Measurements from ENCODE around the gene ZNF385B. TPM values are rescaled to one million over a fixed set of nuclear protein-coding genes. Genes with fewer than 3 reads are reported as not detected.

Gene ZNF385B
- total RNA-seq, 2 donors from 2014 or later = 5.3 to 18.1 TPM

DNA sequence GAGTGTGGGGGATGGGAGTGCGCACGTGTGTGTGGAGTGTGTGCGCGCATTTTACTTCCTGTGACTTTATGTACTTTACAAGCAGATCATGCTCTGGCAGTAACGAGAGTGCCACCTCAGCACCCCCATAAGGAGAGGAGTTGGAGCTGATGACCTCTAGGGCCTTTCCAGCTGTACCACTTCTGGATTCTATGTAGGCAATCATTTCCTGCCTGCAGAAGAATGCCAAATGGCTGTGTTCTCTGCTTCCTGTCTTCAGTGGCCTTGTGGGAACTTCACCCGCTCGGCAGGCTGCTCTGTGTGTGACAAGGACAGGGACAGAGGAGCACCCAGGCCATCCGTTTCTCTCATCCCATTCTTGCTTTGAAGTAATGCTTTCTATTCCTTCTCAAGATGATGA lies 22.8 kb upstream of the ZNF385B start:
- H3K36me3 ChIP-seq (ENCODE audit: control insufficient read depth, insufficient read depth, low read length) = no peaks in the 10 kb centered on the region
- H3K4me3 ChIP-seq (ENCODE audit: low read length) = no peak overlapping the region
- TF ChIP-seq CTCF (conservative IDR thresholded peaks at IDR 0.05) = no peak
- WGBS, 2 experiments (ENCODE audit: insufficient coverage in 1 of 2, insufficient read length in 1 of 2) = 91 to 93% methylated on average over 6 to 8 of the region's 8 CpGs
- no peaks in the 10 kb centered on the region for H3K36me3 Mint-ChIP-seq (ENCODE audit: low read depth)
- DNase-seq = no peak
- H3K27me3 Mint-ChIP-seq (ENCODE audit: insufficient read depth) = peaks cover 6% of the 10 kb centered on the region
- no peak overlapping the region for H3K27ac Mint-ChIP-seq
- H3K9me3 Mint-ChIP-seq = peaks cover 15% of the 10 kb centered on the region
- H3K9me3 ChIP-seq (ENCODE audit: control insufficient read depth, low read length) = peaks cover 19% of the 10 kb centered on the region
- H3K4me3 Mint-ChIP-seq = no peak overlapping the region
- no peak overlapping the region for H3K27ac ChIP-seq (ENCODE audit: low read depth, low read length)
- no peaks in the 10 kb centered on the region for H3K4me1 Mint-ChIP-seq
- no peaks in the 10 kb centered on the region for H3K27me3 ChIP-seq (ENCODE audit: control insufficient read depth, insufficient read depth, low read length, poor library complexity, severe bottlenecking)
- no peak overlapping the region for H3K9ac ChIP-seq (ENCODE audit: extremely low read depth, low read length, poor library complexity, severe bottlenecking)
- H3K4me1 ChIP-seq (ENCODE audit: control insufficient read depth, insufficient read depth, low read length) = no peaks in the 10 kb centered on the region

DNA sequence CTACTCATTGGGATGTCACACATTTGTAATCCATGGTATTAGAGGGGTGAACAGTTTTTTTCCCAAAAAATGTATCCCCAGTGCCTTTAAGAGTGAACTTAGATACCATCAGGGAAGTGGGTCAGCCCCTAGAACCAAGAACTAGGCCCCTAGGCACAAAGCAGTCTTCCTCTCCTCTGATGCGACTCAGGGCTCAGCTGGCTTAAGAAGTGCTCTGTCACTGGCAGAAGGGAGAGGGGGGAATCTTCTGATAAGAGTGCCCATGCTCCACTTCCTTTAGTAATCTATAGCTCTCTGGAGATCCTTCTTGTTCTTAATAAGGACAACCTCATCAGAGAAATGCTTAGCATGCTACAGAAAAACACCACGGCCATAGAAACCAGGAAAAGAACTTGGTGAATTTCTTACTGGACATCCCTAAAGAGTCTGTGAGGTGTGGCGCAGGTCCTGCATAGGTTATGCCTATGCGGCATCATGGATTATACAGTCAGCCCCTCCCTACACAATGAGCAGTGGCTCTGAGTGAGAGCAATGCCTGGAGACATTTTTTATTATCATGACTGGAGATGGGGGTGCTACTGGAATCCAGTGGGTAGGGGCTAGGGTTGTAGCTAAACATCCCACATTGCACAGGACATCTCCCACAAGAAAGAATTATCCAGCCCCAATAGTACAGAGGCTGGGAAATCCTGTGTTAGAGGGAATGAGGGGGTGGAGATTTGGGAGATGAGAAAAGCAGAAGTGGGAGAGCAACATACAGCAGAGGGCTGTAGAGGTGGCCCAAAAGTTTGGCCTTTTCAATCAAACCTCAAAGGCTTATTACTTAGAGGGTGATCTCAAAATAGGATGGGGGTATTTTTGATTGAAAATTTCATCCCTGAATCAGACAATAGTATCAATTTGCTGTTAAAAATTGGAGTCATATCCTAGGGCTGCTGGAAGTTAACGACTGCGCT lies 21.7 kb upstream of the ZNF385B start:
- Histone ChIP-seq H3K9ac (ENCODE audit: extremely low read depth, low read length, poor library complexity, severe bottlenecking) (no peak overlapping the region), H3K27ac (ENCODE audit: low read depth, low read length) (no peak overlapping the region), H3K4me3 (ENCODE audit: low read length) (no peak overlapping the region), H3K27me3 (ENCODE audit: control insufficient read depth, insufficient read depth, low read length, poor library complexity, severe bottlenecking) (no peaks in the 10 kb centered on the region), H3K4me1 (ENCODE audit: control insufficient read depth, insufficient read depth, low read length) (no peaks in the 10 kb centered on the region), H3K9me3 (ENCODE audit: control insufficient read depth, low read length) (peaks cover 8% of the 10 kb centered on the region), H3K36me3 (ENCODE audit: control insufficient read depth, insufficient read depth, low read length) (no peaks in the 10 kb centered on the region)
- Mint-ChIP-seq H3K4me3 (no peak overlapping the region), H3K27me3 (ENCODE audit: insufficient read depth) (peaks cover 6% of the 10 kb centered on the region), H3K27ac (no peak overlapping the region), H3K36me3 (ENCODE audit: low read depth) (no peaks in the 10 kb centered on the region), H3K9me3 (peaks cover 5% of the 10 kb centered on the region), H3K4me1 (no peaks in the 10 kb centered on the region)
- no peak for TF ChIP-seq CTCF (conservative IDR thresholded peaks at IDR 0.05)
- no peak for DNase-seq
- 92 to 97% methylated on average over 5 to 6 of the region's 6 CpGs for WGBS, 2 experiments (ENCODE audit: insufficient coverage in 1 of 2, insufficient read length in 1 of 2)

DNA sequence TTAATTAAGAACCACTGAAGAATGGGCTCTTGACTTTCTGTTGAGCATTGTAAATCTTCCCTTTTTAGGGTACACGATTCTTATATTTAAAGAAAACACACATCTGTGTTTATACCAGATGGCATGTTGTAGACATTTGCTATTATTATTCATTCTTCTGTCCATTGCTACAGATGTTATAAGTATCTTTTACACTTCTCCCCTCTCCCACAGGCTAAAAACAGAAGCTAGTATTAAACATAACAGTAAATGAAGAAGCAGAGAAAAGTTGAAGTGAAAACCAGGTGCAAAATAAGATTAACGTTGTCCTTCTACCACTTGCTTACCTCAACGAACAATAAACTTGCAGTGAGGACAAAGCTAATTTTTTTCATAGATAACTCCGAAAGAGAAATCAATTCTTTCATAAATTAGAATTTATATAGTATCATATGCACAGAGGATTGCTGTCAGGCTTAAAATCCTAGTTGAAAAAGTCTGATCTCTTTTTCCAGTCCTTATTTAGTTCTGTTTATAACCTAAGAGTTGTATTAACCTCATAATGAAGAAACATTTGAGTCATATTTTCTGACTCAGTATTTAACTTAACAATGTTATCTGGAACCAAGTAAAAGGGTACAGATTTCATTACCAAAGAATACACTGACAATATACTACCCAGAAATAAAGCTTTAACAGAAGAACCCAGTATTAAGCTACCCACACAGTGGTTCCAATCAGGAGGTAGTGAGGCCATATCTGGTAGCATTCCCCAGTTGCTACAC lies 16.4 kb upstream of the ZNF385B start:
- Histone ChIP-seq H3K9me3 (ENCODE audit: control insufficient read depth, low read length) (no peaks in the 10 kb centered on the region), H3K36me3 (ENCODE audit: control insufficient read depth, insufficient read depth, low read length) (no peaks in the 10 kb centered on the region), H3K27ac (ENCODE audit: low read depth, low read length) (no peak overlapping the region), H3K4me3 (ENCODE audit: low read length) (no peak overlapping the region), H3K27me3 (ENCODE audit: control insufficient read depth, insufficient read depth, low read length, poor library complexity, severe bottlenecking) (peaks cover 20% of the 10 kb centered on the region), H3K9ac (ENCODE audit: extremely low read depth, low read length, poor library complexity, severe bottlenecking) (no peak overlapping the region), H3K4me1 (ENCODE audit: control insufficient read depth, insufficient read depth, low read length) (no peaks in the 10 kb centered on the region)
- H3K36me3 Mint-ChIP-seq (ENCODE audit: low read depth) = no peaks in the 10 kb centered on the region
- H3K27ac Mint-ChIP-seq = no peak overlapping the region
- H3K27me3 Mint-ChIP-seq (ENCODE audit: insufficient read depth) = peaks cover 29% of the 10 kb centered on the region
- no peaks in the 10 kb centered on the region for H3K4me1 Mint-ChIP-seq
- H3K9me3 Mint-ChIP-seq = no peaks in the 10 kb centered on the region
- TF ChIP-seq CTCF (conservative IDR thresholded peaks at IDR 0.05) = no peak
- WGBS, 2 experiments (ENCODE audit: insufficient coverage in 1 of 2, insufficient read length in 1 of 2) = 93 to 100% methylated on average over 1 to 4 of the region's 4 CpGs
- no peak overlapping the region for H3K4me3 Mint-ChIP-seq
- DNase-seq = no peak

Measured in endodermal cell (in vitro differentiated cells).